ENCODE results near the gene TOP2B. TPM values are rescaled to one million over a fixed set of nuclear protein-coding genes. Genes with fewer than 3 reads are reported as not detected.

Gene TOP2B
- total RNA-seq, 1 donor from 2014 or later = 200 TPM

DNA sequence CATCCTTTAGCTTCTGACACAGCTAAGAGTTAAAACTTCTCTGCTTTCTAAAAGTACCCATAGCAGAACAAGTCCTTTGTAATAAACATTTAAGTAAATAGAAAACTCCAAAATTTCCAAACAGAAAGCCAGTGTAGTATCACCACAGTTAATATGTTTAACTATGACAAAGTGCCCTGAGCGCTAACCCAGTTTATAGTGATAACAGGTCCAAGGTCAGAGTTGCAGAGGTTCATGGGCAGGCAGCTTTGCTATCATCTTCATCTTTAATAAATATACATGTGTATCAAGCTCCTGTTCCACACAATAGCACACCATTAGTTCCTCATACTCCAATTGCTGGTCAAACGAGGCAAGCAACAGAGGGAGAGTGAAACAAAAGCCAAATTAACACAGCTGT is 12.4 kb upstream of the TOP2B start:
- Mint-ChIP-seq H3K4me3 (ENCODE audit: low read depth) (no peak overlapping the region), H3K9me3 (ENCODE audit: low read depth) (no peaks in the 10 kb centered on the region), H3K27me3 (no peaks in the 10 kb centered on the region), H3K36me3 (ENCODE audit: insufficient read depth) (no peaks in the 10 kb centered on the region), H3K4me1 (ENCODE audit: low read depth) (peaks cover 18% of the 10 kb centered on the region), H3K27ac (no peak overlapping the region)
- TF ChIP-seq CTCF (IDR thresholded peaks at IDR 0.05; ENCODE audit: unreplicated experiment) = no peak
- DNase-seq (ENCODE audit: low spot score, unreplicated experiment) = no peak

DNA sequence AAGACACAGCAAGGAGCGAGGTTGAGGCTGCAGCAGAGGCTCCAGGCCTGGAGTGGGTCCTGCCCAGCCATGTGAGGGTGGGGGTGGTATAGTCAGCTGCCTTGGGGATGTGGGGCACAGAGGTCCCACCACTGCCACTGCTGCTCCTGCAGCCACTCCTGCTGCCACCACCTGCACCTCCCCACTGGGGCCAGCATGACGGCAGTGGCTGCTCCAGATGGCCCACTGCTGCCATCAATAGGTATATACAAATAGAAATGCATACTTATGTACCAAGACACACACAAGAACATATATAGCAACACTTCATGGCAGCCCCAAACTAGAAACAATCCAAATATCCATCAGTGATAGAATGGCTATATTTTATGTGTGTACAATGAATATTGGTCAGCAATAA is 10.0 kb upstream of the TOP2B start:
- no peak overlapping the region for H3K27ac Mint-ChIP-seq
- H3K4me3 Mint-ChIP-seq (ENCODE audit: low read depth) = no peak overlapping the region
- no peak for DNase-seq (ENCODE audit: low spot score, unreplicated experiment)
- H3K36me3 Mint-ChIP-seq (ENCODE audit: insufficient read depth) = no peaks in the 10 kb centered on the region
- H3K9me3 Mint-ChIP-seq (ENCODE audit: low read depth) = no peaks in the 10 kb centered on the region
- H3K27me3 Mint-ChIP-seq = no peaks in the 10 kb centered on the region
- peaks cover 18% of the 10 kb centered on the region for H3K4me1 Mint-ChIP-seq (ENCODE audit: low read depth)
- TF ChIP-seq CTCF (IDR thresholded peaks at IDR 0.05; ENCODE audit: unreplicated experiment) = no peak

- no peak for DNase-seq (ENCODE audit: low spot score, unreplicated experiment)
- Mint-ChIP-seq H3K4me1 (ENCODE audit: low read depth) (peaks cover 17% of the 10 kb centered on the region), H3K27me3 (no peaks in the 10 kb centered on the region), H3K27ac (no peak overlapping the region), H3K4me3 (ENCODE audit: low read depth) (no peak overlapping the region), H3K36me3 (ENCODE audit: insufficient read depth) (no peaks in the 10 kb centered on the region), H3K9me3 (ENCODE audit: low read depth) (no peaks in the 10 kb centered on the region)
- TF ChIP-seq CTCF (IDR thresholded peaks at IDR 0.05; ENCODE audit: unreplicated experiment) = no peak
These were observed 9.1 kb upstream of the TOP2B start for GRCh38 chr3:25673738-25674298.

DNA sequence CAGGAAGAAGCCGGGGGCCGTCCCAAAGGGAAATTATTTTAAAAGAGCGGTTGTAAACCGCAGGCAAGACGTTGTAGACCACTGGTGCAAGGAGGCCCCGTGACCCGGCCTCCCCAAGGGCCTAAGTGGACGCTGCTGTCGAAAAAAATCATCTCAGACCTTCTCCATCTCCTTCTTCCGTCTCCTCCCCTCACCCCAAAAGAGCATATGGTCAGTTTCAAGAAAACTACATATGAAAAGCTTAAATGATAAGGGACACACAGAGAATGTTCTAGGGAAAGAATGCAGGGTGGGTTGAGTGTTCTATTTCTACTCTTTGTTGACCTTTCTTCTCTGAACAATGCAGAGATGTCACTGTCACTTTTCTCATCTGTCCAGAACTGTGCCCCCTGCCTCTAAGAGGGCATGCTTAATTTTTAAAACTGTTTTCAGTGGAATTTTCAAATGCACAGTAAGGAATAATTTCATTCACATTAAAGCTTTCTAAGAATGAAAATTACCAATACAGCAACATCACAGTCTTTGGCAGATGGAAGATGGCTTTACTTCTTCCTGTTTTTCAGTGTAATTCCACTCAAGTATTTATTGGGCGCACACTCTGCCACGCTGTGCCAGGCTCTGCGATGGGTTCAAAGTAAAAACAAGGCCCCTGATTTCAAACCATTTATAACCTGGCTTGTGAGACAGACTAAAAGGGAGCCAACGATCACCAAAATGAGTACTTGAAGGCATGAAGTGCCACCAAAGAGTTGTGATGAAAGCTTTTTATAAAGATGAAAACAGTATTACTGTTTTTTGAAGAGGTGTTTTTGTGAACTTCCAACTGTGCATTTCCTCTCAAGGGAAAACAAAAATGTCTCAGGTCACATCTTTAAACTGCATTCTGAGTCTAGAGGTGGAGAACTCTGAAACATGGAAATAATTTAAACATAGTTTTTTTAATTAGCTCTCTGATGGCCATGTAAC is 891 bp upstream of the TOP2B start:
- peak overlapping the region; percentile 100 for H3K27ac Mint-ChIP-seq
- DNase-seq (ENCODE audit: low spot score, unreplicated experiment) = no peak

More for the DNA sequence above, 891 bp upstream of the TOP2B start:
- H3K4me1 Mint-ChIP-seq (ENCODE audit: low read depth) = peaks cover 30% of the 10 kb centered on the region
- no peak for TF ChIP-seq CTCF (IDR thresholded peaks at IDR 0.05; ENCODE audit: unreplicated experiment)
- no peaks in the 10 kb centered on the region for H3K9me3 Mint-ChIP-seq (ENCODE audit: low read depth)
- peak overlapping the region; percentile 90 for H3K4me3 Mint-ChIP-seq (ENCODE audit: low read depth)
- H3K27me3 Mint-ChIP-seq = no peaks in the 10 kb centered on the region
- H3K36me3 Mint-ChIP-seq (ENCODE audit: insufficient read depth) = no peaks in the 10 kb centered on the region
